ENCODE measurements around the gene CITED2.
"Not testable (repeated sequence)": the region's sequence is repeated elsewhere in the genome, so short reads cannot be mapped to it uniquely, and the experiment has no call there.

Gene CITED2

GRCh38 chr6:139364302-139364981 is 10.0 kb downstream of the CITED2 start:
- no peak for DNase-seq

DNA sequence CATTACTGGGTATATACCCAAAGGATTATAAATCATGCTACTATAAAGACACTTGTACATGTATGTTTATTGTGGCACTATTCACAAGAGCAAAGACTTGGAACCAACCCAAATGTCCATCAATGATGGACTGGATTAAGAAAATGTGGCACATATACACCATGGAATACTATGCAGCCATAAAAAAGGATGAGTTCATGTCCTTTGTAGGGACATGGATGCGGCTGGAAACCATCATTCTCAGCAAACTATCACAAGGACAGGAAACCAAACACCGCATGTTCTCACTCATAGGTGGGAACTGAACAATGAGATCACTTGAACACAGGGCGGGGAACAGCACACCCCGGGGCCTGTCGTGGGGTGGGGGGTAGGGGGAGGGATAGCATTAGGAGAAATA is 10.7 kb downstream of the CITED2 start:
- not testable (repeated sequence) for DNase-seq

GRCh38 chr6:139363123-139363522 is 11.3 kb downstream of the CITED2 start:
- not testable (repeated sequence) for DNase-seq

GRCh38 chr6:139361211-139361610 is 13.2 kb downstream of the CITED2 start:
- DNase-seq = no peak

DNA sequence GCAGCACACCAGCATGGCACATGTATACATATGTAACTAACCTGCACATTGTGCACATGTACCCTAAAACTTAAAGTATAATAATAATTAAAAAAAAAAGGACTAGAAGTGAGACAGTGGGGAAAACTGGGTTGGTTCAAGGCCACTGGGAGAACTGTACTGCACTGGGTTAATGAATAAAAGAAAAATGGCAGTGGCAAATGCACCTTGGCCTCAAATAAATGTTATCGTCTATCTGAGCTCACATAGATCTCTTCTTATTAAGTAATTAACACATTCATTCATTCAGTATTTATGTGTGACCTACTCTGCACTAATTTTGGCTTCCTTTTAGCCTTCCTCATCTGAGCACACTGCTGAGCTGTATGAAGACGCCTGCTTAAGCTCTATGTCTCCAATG is 17.5 kb downstream of the CITED2 start:
- DNase-seq = no peak

DNA sequence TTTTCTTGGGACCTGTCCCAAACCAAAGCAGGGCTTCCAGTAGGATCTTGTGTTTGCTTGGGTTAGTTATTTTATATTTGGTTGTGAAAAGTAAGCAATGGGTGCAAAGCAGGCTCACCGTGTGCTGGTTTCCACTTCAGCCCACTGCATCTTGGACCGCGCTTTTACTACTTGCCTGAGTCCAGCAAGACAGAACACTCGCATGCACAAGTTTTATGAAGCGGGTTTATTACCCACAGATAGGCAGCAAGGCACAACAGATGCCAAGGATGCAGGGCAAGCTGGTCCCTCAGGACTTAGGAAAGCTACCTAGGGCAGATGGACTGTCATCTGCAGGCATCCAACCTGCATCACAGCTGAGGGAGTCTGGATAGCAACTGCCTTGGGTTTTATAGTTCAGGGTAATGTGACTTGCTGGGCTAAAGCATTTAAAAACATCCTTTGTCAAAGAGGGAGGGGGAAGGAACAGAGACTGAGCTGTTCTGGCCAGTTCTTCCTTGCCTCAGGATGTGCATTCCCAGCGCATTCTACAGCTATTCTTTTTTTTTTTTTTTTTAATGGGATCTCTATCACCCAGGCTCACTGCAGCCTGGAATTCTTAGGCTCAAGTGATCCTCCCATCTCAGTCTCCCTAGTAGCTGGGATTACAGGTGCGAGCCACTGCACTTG is 18.5 kb downstream of the CITED2 start:
- DNase-seq = no peak

- DNase-seq = no peak
Observed at GRCh38 chr6:139355172-139355571, 19.3 kb downstream of the CITED2 start.

GRCh38 chr6:139354189-139354588 is 20.3 kb downstream of the CITED2 start:
- no peak for DNase-seq

- no peak for DNase-seq
Observed at GRCh38 chr6:139349464-139350020, 24.9 kb downstream of the CITED2 start.

DNA sequence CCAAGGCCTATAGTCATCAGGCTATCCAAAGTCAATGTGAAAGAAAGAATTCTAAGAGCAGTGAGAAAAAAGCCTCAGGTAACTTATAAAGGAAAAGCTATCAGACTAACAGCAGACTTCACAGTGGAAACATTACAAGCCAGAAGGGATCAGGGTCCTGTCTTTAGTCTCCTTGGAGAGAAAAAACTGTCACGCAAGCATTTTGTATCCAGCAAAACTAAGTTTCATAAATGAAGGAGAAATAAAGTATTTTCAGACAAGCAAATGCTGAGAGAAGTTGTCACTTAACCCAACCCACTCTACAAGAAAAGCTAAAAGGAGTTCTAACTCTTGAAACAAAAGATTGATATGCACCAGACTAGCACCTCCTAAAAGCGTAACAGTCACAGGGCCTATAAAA is 28.1 kb downstream of the CITED2 start:
- no peak for DNase-seq

DNA sequence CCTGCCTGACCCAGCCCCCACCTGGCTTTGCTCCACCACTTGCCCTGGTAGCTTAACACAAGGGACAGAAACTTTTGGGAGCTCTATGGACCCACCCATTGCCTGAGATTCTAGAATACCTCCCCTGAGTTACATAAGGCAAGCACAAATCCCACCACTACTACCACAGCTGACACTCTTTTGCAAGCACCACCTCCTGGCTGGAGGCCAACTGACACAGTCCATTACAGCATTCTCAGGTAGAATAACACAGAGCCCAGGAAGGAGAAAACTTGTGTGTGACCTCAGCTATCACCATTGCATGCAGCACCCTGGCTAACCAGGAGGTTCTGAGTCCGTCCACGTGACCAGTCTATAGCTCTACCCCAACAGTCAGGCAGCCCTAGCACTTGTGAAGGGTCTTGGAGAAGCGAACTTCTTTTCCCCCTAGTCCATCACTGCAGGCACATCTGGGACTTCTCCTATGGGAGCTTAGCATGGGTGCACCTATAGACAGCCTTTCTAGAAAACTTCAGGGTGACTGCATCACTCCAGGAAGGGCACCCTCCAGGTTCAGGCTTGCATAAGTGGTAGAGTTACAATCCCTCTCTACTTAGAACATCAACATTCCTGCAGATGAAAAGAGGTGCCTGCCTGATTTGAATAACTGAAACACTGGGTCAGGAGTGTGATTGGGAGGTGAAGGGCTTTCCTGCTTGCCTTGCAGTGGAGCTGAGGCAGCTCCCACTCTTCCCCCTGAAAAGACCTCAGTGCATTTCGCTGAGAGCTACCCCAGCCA is 30.1 kb downstream of the CITED2 start:
- no peak for DNase-seq

- DNase-seq = no peak
Observed at GRCh38 chr6:139343052-139343750, 31.2 kb downstream of the CITED2 start.

GRCh38 chr6:139341060-139341459 is 33.4 kb downstream of the CITED2 start:
- DNase-seq = no peak

DNA sequence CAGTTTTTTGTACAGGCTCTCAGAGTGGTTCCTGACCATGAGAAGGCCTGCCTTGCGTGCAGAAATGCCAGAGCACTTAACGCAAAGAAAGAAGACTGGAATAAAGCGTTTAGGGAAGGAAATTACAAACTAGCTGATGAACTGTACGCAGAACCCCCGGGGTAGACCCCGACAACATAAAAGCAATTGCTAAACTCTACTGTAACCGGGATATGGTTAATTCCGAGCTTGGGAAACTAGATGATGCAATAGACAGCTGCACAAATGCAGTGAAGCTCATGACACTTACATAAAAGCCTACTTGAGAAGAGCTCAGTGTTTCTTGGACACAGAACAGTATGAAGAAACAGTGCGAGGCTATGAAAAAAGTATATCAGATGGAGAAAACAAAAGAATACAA is 35.7 kb downstream of the CITED2 start:
- no peak for DNase-seq

DNA sequence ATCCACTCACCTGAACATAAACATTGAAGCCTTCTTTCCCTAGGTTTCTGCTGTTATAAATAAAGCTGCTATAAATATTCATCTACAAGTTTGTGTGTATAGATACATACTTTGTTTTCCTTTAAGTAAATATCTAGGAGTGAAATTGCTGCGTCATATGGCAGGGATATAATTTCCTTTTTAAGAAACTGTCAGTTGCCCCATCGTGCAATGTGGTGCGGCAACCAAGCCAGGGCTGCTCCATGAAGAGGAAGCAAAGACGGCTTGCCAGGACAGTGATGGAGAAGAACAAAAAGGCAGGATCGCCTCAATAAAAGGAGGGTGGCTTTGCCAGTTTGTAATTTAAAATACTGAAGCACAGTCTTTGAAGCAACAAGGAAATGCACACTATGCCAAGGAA is 36.6 kb downstream of the CITED2 start:
- no peak for DNase-seq

- DNase-seq = no peak
Observed at GRCh38 chr6:139337001-139337400, 37.4 kb downstream of the CITED2 start.

GRCh38 chr6:139336488-139336887 is 38.0 kb downstream of the CITED2 start:
- no peak for DNase-seq

GRCh38 chr6:139335447-139336210 is 38.8 kb downstream of the CITED2 start:
- no peak for DNase-seq

DNA sequence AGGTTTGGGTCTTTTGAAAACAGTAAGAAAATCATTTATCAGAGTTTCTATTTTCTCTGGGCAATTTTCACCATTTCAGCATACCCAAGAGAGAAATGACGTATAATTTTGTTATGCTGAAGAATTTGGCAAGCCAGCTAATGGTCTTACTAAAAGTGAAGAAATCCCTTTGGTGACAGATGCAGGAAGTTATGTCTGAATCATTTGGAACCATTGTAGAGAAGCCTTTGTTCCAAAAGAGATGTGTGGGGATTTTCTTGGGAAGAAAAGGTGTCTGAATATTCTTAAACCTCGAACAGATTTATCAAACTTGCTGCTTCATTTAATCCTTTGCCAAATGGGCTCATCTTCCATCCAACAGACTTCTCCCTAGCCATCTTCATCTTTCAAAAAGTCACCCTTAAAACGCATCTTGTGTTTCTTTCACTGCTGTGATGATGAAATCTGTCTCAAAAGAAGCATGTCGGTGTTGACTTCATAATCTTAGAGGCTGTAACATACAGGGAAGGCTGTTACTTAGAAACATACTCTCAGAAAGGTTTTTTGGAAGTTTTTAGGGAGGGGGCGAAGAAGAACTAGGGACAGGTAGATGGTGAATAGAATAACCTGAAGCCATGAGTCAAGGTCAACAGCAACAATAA is 39.5 kb downstream of the CITED2 start:
- DNase-seq = no peak

DNA sequence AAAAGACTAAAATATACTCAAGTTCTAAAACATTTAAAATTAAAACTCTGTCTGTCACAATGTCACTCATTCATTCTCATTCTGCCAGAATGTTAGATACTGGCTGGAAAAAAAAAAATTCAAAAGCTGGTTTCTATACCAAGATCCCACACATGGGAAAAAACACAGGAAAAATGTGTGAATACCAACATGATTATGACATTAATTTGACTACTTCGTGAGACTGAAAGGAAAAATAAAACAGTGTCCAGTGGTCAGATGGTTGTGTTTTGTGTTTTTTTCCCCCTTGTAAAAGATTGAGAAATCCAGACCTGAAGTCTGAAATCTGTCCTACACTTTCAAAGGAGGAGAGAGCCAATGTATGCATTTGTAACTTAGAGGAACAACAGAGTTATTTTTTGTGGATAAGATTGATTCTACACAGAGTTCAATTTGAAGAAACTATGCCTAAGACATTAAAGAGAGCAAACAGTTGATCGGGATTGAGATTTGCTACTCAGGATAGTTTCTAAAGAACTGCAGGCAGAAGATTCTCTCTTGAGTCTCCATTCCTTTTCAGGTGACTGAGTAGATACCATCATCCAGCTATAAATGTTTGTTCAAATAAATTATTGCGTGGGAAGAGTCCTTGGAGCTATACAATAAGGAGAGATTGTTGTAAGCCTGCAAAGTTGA is 43.5 kb downstream of the CITED2 start:
- no peak for DNase-seq

GRCh38 chr6:139330306-139330705 is 44.1 kb downstream of the CITED2 start:
- no peak for DNase-seq

All from GOT3 (cell line).